ENCODE data around the gene ZKSCAN7.
A peak's percentile ranks its signal among the peaks of the same experiment; 100 is the strongest.
"Not testable (repeated sequence)": the region's sequence is repeated elsewhere in the genome, so short reads cannot be mapped to it uniquely, and the experiment has no call there.

ZKSCAN7 gene

GRCh38 chr3:44557074-44557473, 2.1 kb downstream of the ZKSCAN7 start:
- Mint-ChIP-seq H3K4me1 (peaks cover 22% of the 10 kb centered on the region), H3K27me3 (ENCODE audit: low read depth) (peaks cover 10% of the 10 kb centered on the region)

GRCh38 chr3:44561076-44561475, 6.1 kb downstream of the ZKSCAN7 start:
- Mint-ChIP-seq H3K4me3 (no peak overlapping the region), H3K9me3 (peaks cover 52% of the 10 kb centered on the region), H3K27ac (no peak overlapping the region), H3K36me3 (ENCODE audit: low read depth) (peaks cover 99% of the 10 kb centered on the region), H3K27me3 (ENCODE audit: low read depth) (no peaks in the 10 kb centered on the region), H3K4me1 (peaks cover 14% of the 10 kb centered on the region)
- no peak for TF ChIP-seq CTCF (IDR thresholded peaks at IDR 0.05; ENCODE audit: unreplicated experiment in 3 of 3)

More at GRCh38 chr3:44557074-44557473, 2.1 kb downstream of the ZKSCAN7 start:
- H3K4me3 Mint-ChIP-seq = peak overlapping the region; percentile 86 to 98 (median 96)
- H3K27ac Mint-ChIP-seq = no peak overlapping the region
- no peak for TF ChIP-seq CTCF (IDR thresholded peaks at IDR 0.05; ENCODE audit: unreplicated experiment in 3 of 3)
- peaks cover 25% of the 10 kb centered on the region for H3K9me3 Mint-ChIP-seq
- peaks cover 68% of the 10 kb centered on the region for H3K36me3 Mint-ChIP-seq (ENCODE audit: low read depth)

DNA sequence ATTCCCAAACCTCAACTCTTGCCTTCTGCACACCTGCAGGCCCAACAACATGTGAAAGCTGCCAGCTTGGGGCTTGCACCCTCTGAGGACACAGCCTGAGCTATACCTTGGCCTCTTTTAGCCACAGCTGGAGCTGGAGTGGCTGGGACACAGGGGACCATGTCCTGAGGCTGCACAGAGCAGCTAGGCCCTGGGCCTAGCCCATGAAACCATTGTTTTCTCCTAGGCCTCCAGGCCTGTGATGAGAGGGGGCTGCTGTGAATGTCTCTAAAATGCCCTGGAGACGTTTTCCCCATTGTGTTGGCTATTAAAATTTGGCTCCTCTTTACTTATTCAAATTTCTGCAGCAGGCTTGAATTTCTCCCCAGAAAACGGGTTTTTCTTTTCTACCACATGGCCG, 7.2 kb downstream of the ZKSCAN7 start:
- Mint-ChIP-seq H3K4me3 (no peak overlapping the region), H3K27ac (no peak overlapping the region), H3K4me1 (peaks cover 7% of the 10 kb centered on the region), H3K36me3 (ENCODE audit: low read depth) (peaks cover 99% of the 10 kb centered on the region), H3K27me3 (ENCODE audit: low read depth) (no peaks in the 10 kb centered on the region), H3K9me3 (peaks cover 55% of the 10 kb centered on the region)
- no peak for TF ChIP-seq CTCF (IDR thresholded peaks at IDR 0.05; ENCODE audit: unreplicated experiment in 3 of 3)

DNA sequence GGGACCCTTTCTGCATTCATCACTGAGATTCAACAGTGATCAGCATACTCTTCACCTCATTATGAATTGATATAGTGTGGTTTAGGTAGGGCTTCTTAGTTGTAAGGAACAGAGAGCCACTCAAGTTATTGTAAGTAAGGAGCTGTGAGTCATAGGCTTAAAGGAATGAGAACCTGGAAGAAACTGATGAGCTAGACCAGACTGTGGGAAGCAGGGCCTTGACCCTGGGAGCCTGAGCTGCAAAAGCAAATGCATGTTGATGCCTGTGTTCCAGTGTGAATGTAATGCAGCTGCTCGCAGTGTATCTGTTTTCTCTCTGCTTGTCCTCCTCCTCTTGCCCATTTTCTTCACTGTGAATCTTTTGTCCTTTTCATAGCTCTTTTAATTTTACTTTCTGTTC, 13.6 kb downstream of the ZKSCAN7 start:
- Mint-ChIP-seq H3K4me3 (no peak overlapping the region), H3K9me3 (peaks cover 73% of the 10 kb centered on the region), H3K27ac (no peak overlapping the region), H3K36me3 (ENCODE audit: low read depth) (peaks cover 99% of the 10 kb centered on the region), H3K27me3 (ENCODE audit: low read depth) (no peaks in the 10 kb centered on the region), H3K4me1 (no peaks in the 10 kb centered on the region)
- TF ChIP-seq CTCF (IDR thresholded peaks at IDR 0.05; ENCODE audit: unreplicated experiment in 3 of 3) = no peak

DNA sequence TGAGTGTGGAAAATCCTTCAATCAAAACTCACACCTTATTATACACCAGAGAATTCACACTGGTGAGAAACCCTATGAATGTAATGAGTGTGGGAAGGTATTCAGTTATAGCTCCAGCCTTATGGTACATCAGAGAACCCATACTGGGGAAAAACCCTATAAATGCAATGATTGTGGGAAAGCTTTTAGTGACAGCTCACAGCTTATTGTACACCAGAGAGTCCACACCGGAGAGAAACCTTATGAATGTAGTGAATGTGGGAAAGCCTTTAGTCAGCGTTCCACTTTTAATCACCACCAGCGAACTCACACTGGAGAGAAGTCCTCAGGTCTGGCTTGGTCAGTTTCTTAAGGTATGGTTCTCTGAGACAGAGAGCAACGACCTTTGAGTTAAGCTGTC, 16.0 kb downstream of the ZKSCAN7 start:
- Mint-ChIP-seq H3K4me1 (peaks cover under 1% of the 10 kb centered on the region), H3K27ac (no peak overlapping the region), H3K4me3 (no peak overlapping the region), H3K9me3 (peaks cover 59% of the 10 kb centered on the region), H3K36me3 (ENCODE audit: low read depth) (peaks cover 92% of the 10 kb centered on the region), H3K27me3 (ENCODE audit: low read depth) (no peaks in the 10 kb centered on the region)
- TF ChIP-seq CTCF (IDR thresholded peaks at IDR 0.05; ENCODE audit: unreplicated experiment in 3 of 3) = no peak

- Mint-ChIP-seq H3K27ac (no peak overlapping the region), H3K36me3 (ENCODE audit: low read depth) (peaks cover 86% of the 10 kb centered on the region), H3K27me3 (ENCODE audit: low read depth) (peaks cover 3% of the 10 kb centered on the region), H3K9me3 (peaks cover 17% of the 10 kb centered on the region), H3K4me1 (peaks cover 6% of the 10 kb centered on the region), H3K4me3 (no peak overlapping the region)
- TF ChIP-seq CTCF (IDR thresholded peaks at IDR 0.05; ENCODE audit: unreplicated experiment in 3 of 3) = no peak
Observed at GRCh38 chr3:44576613-44577012, 21.6 kb downstream of the ZKSCAN7 start.

- H3K36me3 Mint-ChIP-seq (ENCODE audit: low read depth) = peaks cover 85% of the 10 kb centered on the region
- H3K27me3 Mint-ChIP-seq (ENCODE audit: low read depth); H3K9me3 Mint-ChIP-seq; H3K4me3 Mint-ChIP-seq; H3K27ac Mint-ChIP-seq; H3K4me1 Mint-ChIP-seq: not testable (repeated sequence)
Observed at GRCh38 chr3:44577354-44577952, 22.5 kb downstream of the ZKSCAN7 start.

GRCh38 chr3:44578316-44578715, 23.3 kb downstream of the ZKSCAN7 start:
- peaks cover 77% of the 10 kb centered on the region for H3K36me3 Mint-ChIP-seq (ENCODE audit: low read depth)
- not testable (repeated sequence) for H3K4me3 Mint-ChIP-seq; H3K27ac Mint-ChIP-seq; H3K4me1 Mint-ChIP-seq; H3K27me3 Mint-ChIP-seq (ENCODE audit: low read depth); H3K9me3 Mint-ChIP-seq

DNA sequence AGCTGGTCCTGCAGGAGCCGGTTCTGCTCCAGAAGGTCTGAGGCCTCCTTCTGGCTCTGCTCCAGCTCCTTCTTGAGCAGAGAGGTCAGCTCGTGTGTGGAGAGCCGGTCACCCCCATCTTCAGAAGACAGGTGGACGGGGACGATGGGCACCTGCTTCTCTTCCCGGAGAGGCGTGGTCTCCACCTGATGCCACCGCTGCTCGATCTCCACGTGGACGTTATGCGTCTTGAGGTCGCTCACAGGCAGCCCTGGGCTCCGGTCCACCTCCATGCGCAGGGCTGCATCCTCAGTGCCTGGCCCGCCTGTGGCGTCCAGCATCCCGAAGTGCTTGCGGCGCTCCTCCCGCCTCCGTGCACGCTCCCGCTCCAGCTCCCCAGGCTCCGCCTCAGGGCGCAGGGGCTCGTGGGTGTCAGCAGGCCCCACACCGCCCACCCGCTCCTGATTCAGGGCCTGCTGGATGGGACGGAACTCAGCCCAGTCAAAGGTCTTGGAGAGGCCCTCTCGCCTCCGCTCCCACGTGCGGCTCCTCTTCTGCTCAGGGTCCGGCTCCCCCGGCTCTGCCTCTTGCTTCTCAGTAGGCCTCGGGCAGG, 24.0 kb downstream of the ZKSCAN7 start:
- H3K27ac Mint-ChIP-seq; H3K4me1 Mint-ChIP-seq; H3K27me3 Mint-ChIP-seq (ENCODE audit: low read depth); H3K4me3 Mint-ChIP-seq; H3K9me3 Mint-ChIP-seq: not testable (repeated sequence)
- peaks cover 74% of the 10 kb centered on the region for H3K36me3 Mint-ChIP-seq (ENCODE audit: low read depth)
